GM12878 (cell line): ENCODE results near the gene CYP1B1. TPM values are rescaled to one million over a fixed set of nuclear protein-coding genes. Genes with fewer than 3 reads are reported as not detected.

Source experiments
- ATAC-seq: fragments of 200-7000 bp; cut with Tn5 transposase; 3 replicates; pipeline ENCODE4 v1.9.1; 2020; ENCODE audit warnings: mild to moderate bottlenecking, moderate library complexity
- BruUV-seq: library from RNA; stranded (reverse); fragments of 400-500 nt; replicated peaks from 2 replicates; lab custom pipeline; 2021; lab: Mats Ljungman, UMichigan
- CTCF ChIA-PET: fragments of 300-600 bp; sonication (Branson Sonifier 250); formaldehyde crosslinking; extraction: SDS; loops from one replicate; lab custom pipeline; 2021; ENCODE audit warnings: inconsistent platforms; lab: Yijun Ruan, JAX
- POLR2A ChIA-PET: fragments of 350-600 bp; formaldehyde crosslinking; extraction: SDS; loops from one replicate; lab custom pipeline; 2021; ENCODE audit warnings: inconsistent platforms; lab: Charles Lee
- RAD21 ChIA-PET: fragments of 300-600 bp; sonication (Branson Sonifier 250); formaldehyde crosslinking; loops from one replicate; lab custom pipeline; 2023; ENCODE audit warnings: antibody characterized with exemption; ENCODE audit not compliant: unreplicated experiment; lab: Charles Lee
- SMC1A ChIA-PET: fragments of 300-600 bp; sonication (Branson Sonifier 250); formaldehyde crosslinking; loops from one replicate; lab custom pipeline; 2023; ENCODE audit not compliant: unreplicated experiment, uncharacterized antibody; lab: Charles Lee
- DNase-seq: peaks from one replicate; pipeline ENCODE4 v3.0.0-alpha.2; 2011; ENCODE audit warnings: low read depth, low spot score
- FAIRE-seq: peaks from 3 replicates; lab custom pipeline; 2011; peaks lifted over from hg19 to GRCh38; lab: Jason Lieb, UNC
- H2AFZ ChIP-seq: 2 replicates; pipeline ENCODE4 v1.6.0; 2011; ENCODE audit warnings: low read depth, low read length, control low read depth; ENCODE audit not compliant: control insufficient read depth
- H3K27ac ChIP-seq: 2 replicates; pipeline ENCODE4 v1.5.1; 2011; ENCODE audit warnings: control low read depth; ENCODE audit not compliant: control insufficient read depth, insufficient read depth
- H3K27me3 ChIP-seq, 2 experiments: replicated peaks in 1 of 2; 2 replicates each; pipeline versions ENCODE4 v1.6.0 to v1.6.1; 2011; ENCODE audit warnings: low read length in 1 of 2; ENCODE audit not compliant: control insufficient read depth in 2 of 2, insufficient read depth in 2 of 2
- H3K36me3 ChIP-seq, 2 experiments: 2 replicates each; pipeline ENCODE4 v1.5.1; 2011; ENCODE audit warnings: low read length in 1 of 2; ENCODE audit not compliant: control insufficient read depth in 2 of 2, insufficient read depth in 2 of 2
- H3K4me1 ChIP-seq: 2 replicates; pipeline ENCODE4 v1.6.1; 2011; ENCODE audit warnings: mild to moderate bottlenecking, low read length, moderate library complexity, mixed read lengths; ENCODE audit not compliant: control insufficient read depth, insufficient read depth
- H3K4me2 ChIP-seq: 2 replicates; pipeline ENCODE4 v1.6.0; 2011; ENCODE audit warnings: control low read depth; ENCODE audit not compliant: control insufficient read depth, insufficient read depth
- H3K4me3 ChIP-seq: fragments of 200-600 bp; sonication (generic); 2 replicates; pipeline ENCODE4 v1.5.1; 2016
- H3K79me2 ChIP-seq: 2 replicates; pipeline ENCODE4 v1.6.0; 2011; ENCODE audit warnings: low read length; ENCODE audit not compliant: control insufficient read depth, insufficient read depth
- H3K9ac ChIP-seq: 2 replicates; pipeline ENCODE4 v1.8.0; 2011; ENCODE audit warnings: low read length, control low read depth, mixed read lengths; ENCODE audit not compliant: control insufficient read depth, insufficient read depth
- H3K9me3 ChIP-seq: replicated peaks from 3 replicates; pipeline ENCODE4 v1.5.1; 2011; ENCODE audit warnings: mild to moderate bottlenecking, low read length; ENCODE audit not compliant: control insufficient read depth, insufficient read depth
- H4K20me1 ChIP-seq: 2 replicates; pipeline ENCODE4 v1.6.0; 2011; ENCODE audit not compliant: control insufficient read depth, insufficient read depth
- ATF7 ChIP-seq: fragments of 450-650 bp; IDR thresholded peaks from 2 replicates; pipeline ENCODE4 v1.6.1; 2016; ENCODE audit warnings: low read depth, mild to moderate bottlenecking
- CBFB ChIP-seq: IDR thresholded peaks from 2 replicates; pipeline ENCODE4 v1.6.1; 2016; ENCODE audit warnings: antibody characterized with exemption, low read depth
- E2F8 ChIP-seq: fragments of 450-650 bp; IDR thresholded peaks from 2 replicates; pipeline ENCODE4 v1.6.1; 2018; ENCODE audit warnings: mild to moderate bottlenecking, low read depth, moderate library complexity; ENCODE audit not compliant: partially characterized antibody
- MXI1 ChIP-seq: fragments of 150-350 bp; IDR thresholded peaks from 2 replicates; pipeline ENCODE4 v1.6.1; 2011; ENCODE audit warnings: low read depth, mild to moderate bottlenecking, inconsistent platforms, low read length, improper control_type of control experiment
- PAX5 ChIP-seq: IDR thresholded peaks from 2 replicates; pipeline ENCODE4 v1.6.1; 2011; ENCODE audit warnings: low read depth, low read length, borderline replicate concordance
- POU2F2 ChIP-seq: IDR thresholded peaks from 3 replicates; pipeline ENCODE4 v1.6.1; 2011; ENCODE audit warnings: low read depth, mild to moderate bottlenecking, low read length, borderline replicate concordance
- RFX5 ChIP-seq: IDR thresholded peaks from 2 replicates; pipeline ENCODE4 v1.6.1; 2011; ENCODE audit warnings: low read depth, low read length, improper control_type of control experiment
- STAT3 ChIP-seq: IDR thresholded peaks from 2 replicates; pipeline ENCODE4 v1.6.1; 2011; ENCODE audit warnings: low read depth, low read length, improper control_type of control experiment
- TBL1XR1 ChIP-seq: IDR thresholded peaks from 2 replicates; pipeline ENCODE4 v1.6.1; 2012; ENCODE audit warnings: low read depth, low read length, improper control_type of control experiment
- TCF12 ChIP-seq: IDR thresholded peaks from 2 replicates; pipeline ENCODE4 v1.6.1; 2011; ENCODE audit warnings: low read depth, mild to moderate bottlenecking, low read length
- ZBTB33 ChIP-seq: fragments of 450-650 bp; IDR thresholded peaks from 2 replicates; pipeline ENCODE4 v1.6.1; 2017; ENCODE audit warnings: mild to moderate bottlenecking
- ZZZ3 ChIP-seq: IDR thresholded peaks from 2 replicates; pipeline ENCODE4 v1.6.1; 2011; ENCODE audit warnings: low read depth; ENCODE audit not compliant: control insufficient read depth, insufficient read length
- WGBS: methylation state at CpG from one replicate; pipeline ENCODE4 v1.1.6; 2016; ENCODE audit warnings: low lambda C conversion rate; ENCODE audit not compliant: insufficient replicate concordance, insufficient coverage; ENCODE audit errors: missing lambda C conversion rate; 5-methylcytosine and 5-hydroxymethylcytosine counted together
- in situ Hi-C: fragments of 300-500 bp; cut with MboI; formaldehyde crosslinking; loops from 9 replicates; pipeline ENCODE4 v1.14.3; 2018; ENCODE audit warnings: mixed read lengths
- intact Hi-C: fragments of 100-400 bp; cut with micrococcal nuclease; formaldehyde crosslinking; loops from one replicate; pipeline ENCODE4 v1.14.2; 2022; ENCODE audit not compliant: unreplicated experiment
- polyA plus RNA-seq, 11 experiments: library from polyadenylated mRNA; depleted of rRNA in 4 of 11; unstranded in 6 of 11; stranded (reverse) in 5 of 11; fragments of >200 nt; fragmentation: Nextera tagmentation in 4 of 11; fragmentation: Illumina TruSeq in 1 of 11; extraction: Ambion mirVana in 4 of 11; extraction: Trizol in 1 of 11; gene quantifications; 1 replicate in 1 of 11; 2 replicates in 10 of 11; pipeline versions ENCODE4 v1.2.1 to v1.2.3, GENCODE V29; 2011 to 2016; ENCODE audit warnings: inconsistent platforms in 2 of 11, missing spikeins in 2 of 11, low read depth in 1 of 11
- total RNA-seq, 4 experiments: library from RNA; depleted of rRNA in 3 of 4; stranded (reverse); fragments of >200 nt in 3 of 4; fragmentation: Illumina TruSeq in 1 of 4; extraction: Trizol in 1 of 4; gene quantifications; 2 replicates each; pipeline versions ENCODE4 v1.2.1 to v1.2.3, GENCODE V29; 2013 to 2021

Gene CYP1B1
- total and polyA plus RNA-seq, 10 of the 15 experiments (the other 5 are each of a cell fraction or from before 2014, with no cell fraction given), result 0.35 to 29.7 (median 3.4) TPM

DNA sequence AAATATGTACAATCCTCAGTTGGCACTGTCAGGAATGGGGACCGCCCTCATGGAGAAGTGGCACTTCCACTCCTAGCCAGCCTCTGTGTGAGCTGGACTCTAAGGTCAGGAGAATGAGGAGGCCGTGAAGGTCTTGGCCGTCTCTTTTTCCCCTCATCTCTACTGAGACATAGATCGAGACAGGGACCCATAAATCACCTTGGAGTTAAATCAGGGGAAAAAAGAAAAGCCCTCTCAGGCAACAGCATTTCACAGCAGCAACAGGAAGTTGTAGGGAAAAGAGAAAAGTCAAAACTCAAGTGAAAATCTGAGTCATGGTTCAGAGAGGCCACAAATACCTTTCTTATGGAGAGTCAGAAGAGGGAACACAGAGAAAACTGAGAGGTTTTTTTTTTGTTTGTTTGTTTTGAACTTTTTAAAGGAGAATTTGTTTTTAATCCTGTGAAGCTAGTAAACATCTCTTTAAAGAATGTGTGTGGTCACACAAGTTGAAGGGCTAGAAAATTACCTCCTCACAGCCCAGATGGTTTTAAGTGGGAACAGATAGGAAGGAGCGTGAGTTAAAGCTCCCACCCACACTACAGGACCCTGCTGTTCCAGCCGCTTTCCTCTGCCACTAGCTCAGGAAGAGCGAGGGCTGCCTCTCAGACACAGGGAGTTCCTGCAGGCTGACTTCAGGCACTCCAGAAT lies 30.6 kb upstream of the CYP1B1 start (continued):
- TF ChIP-seq ZBTB33 (no peak), TCF12 (no peak), POU2F2 (no peak)

DNA sequence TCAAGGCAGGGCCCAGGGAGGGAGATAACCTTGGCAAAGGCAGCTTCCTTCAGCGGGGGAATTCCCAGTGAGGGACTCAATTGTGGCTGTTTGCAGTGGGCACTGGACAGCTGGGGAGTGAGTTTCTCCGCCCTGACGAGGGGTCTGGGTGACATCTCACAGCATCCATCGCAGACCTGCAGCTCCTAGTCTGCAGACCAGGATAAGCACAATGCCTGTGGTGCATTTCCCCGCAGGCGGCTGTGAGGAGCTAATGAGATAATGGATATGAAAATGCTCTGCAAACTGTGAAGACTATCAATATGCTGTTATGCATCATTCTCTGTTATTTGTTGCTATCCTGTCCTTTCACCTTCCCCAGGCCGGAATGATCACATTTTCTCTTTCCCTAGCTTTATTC lies 30.0 kb upstream of the CYP1B1 start:
- Histone ChIP-seq H3K27me3 (no peaks in the 10 kb centered on the region), H3K4me3 (no peak overlapping the region), H3K9ac (no peak overlapping the region), H3K4me2 (peak overlapping the region; percentile 24; the same call in 1 of the 2 replicates), H3K27ac (peak overlapping the region; percentile 63), H4K20me1 (no peaks in the 10 kb centered on the region), H3K4me1 (peaks cover 8% of the 10 kb centered on the region), H3K36me3 (no peaks in the 10 kb centered on the region), H3K79me2 (no peaks in the 10 kb centered on the region)
- SMC1A ChIA-PET, result interaction anchor here (1.1 kb wide), 1 partner anchor 121 kb away, joined by 3 read pairs; no protein-coding TSS in a partner anchor
- no peak for DNase-seq
- FAIRE-seq, result no peak
- BruUV-seq, result no TSS peak
- CTCF ChIA-PET, result interaction anchor here (0.6 to 1.5 kb wide), 3 partner anchors 10 to 803 kb away, joined by 3 to 5 read pairs (median 3); no protein-coding TSS in a partner anchor
- no peak for ATAC-seq
- intact Hi-C loops (loop anchor here (2.0 kb wide), 1 partner anchor 29 kb away; the partner anchor contains the start of gene CYP1B1), in situ Hi-C loops (no loop called here)
- TF ChIP-seq STAT3 (no peak), ATF7 (no peak), TBL1XR1 (no peak), CBFB (no peak), PAX5 (no peak), E2F8 (no peak), ZZZ3 (no peak), RFX5 (no peak), MXI1 (no peak)
- TF ChIP-seq, all 136 proteins: peak for 0
- peaks cover 9% of the 10 kb centered on the region for H3K9me3 ChIP-seq
- RAD21 ChIA-PET, result interaction anchor here (1.4 kb wide), 1 partner anchor 168 kb away, joined by 3 read pairs; no protein-coding TSS in a partner anchor
- POLR2A ChIA-PET, result no interaction called here
- WGBS, result 89% methylated on average over 7 of the region's 7 CpGs
- no peak overlapping the region for H2AFZ ChIP-seq
